Stomach (tissue), 4 donors: ENCODE measurements around the gene TMEM260.

Experiments used
- CTCF ChIP-seq, 7 experiments: fragments of 450-650 bp in 4 of 7; fragments of 200-600 bp in 3 of 7; sonication (generic) in 3 of 7; IDR thresholded peaks; one replicate each; pipeline ENCODE4 v1.5.1; 2016 to 2019; ENCODE audit warnings: antibody characterized with exemption in 7 of 7, control low read depth in 2 of 7, mild to moderate bottlenecking in 1 of 7
- EP300 ChIP-seq: sonication (generic); formaldehyde crosslinking; IDR thresholded peaks from one replicate; pipeline ENCODE4 v1.6.1; 2017; ENCODE audit warnings: antibody characterized with exemption
- POLR2A ChIP-seq, 4 donors: fragments of 450-650 bp; IDR thresholded peaks; one replicate each; pipeline ENCODE4 v1.6.1; 2016; ENCODE audit warnings: antibody characterized with exemption in 4 of 4, control low read depth in 2 of 4, mild to moderate bottlenecking in 1 of 4, moderate library complexity in 1 of 4
- POLR2AphosphoS5 ChIP-seq, 3 donors: sonication (generic); formaldehyde crosslinking; IDR thresholded peaks; one replicate each; pipeline ENCODE4 v1.6.1; 2016; ENCODE audit warnings: antibody characterized with exemption in 3 of 3

GRCh38 chr14:56549721-56550120 is 29.9 kb upstream of the TMEM260 start:
- TF ChIP-seq CTCF (IDR thresholded peaks at IDR 0.05) (no peak), POLR2A (IDR thresholded peaks at IDR 0.05) (no peak), POLR2AphosphoS5 (IDR thresholded peaks at IDR 0.05) (no peak), EP300 (no peak)
